Cardiac muscle cell (in vitro differentiated cells and primary cell): ENCODE results near the gene PTPRQ. TPM values are rescaled to one million over a fixed set of nuclear protein-coding genes. Genes with fewer than 3 reads are reported as not detected.
"Not testable (repeated sequence)": the region's sequence is repeated elsewhere in the genome, so short reads cannot be mapped to it uniquely, and the experiment has no call there.

ENCODE experiments used
- DNase-seq, 2 donors: peaks; one replicate each; pipeline versions ENCODE4 v3.0.0 to v3.0.0-alpha.2; 2010 to 2017; ENCODE audit warnings: low read depth in 1 of 2, low spot score in 1 of 2
- H3K27ac ChIP-seq: fragments of 200-600 bp; sonication (generic); 2 replicates; pipeline ENCODE4 v1.5.1; 2016
- H3K27me3 ChIP-seq: fragments of 200-600 bp; sonication (generic); 2 replicates; pipeline ENCODE4 v1.6.0; 2016; ENCODE audit warnings: control low read depth
- H3K36me3 ChIP-seq: fragments of 200-600 bp; sonication (generic); 2 replicates; pipeline ENCODE4 v1.5.1; 2016; ENCODE audit warnings: control low read depth
- H3K4me1 ChIP-seq: fragments of 200-600 bp; sonication (generic); 2 replicates; pipeline ENCODE4 v1.8.1; 2017; ENCODE audit warnings: low read depth, mild to moderate bottlenecking, mixed run types
- H3K4me3 ChIP-seq: fragments of 200-600 bp; sonication (generic); 2 replicates; pipeline ENCODE4 v1.5.1; 2016; ENCODE audit warnings: mild to moderate bottlenecking
- H3K9me3 ChIP-seq: fragments of 200-600 bp; sonication (generic); 2 replicates; pipeline ENCODE4 v1.5.1; 2017; ENCODE audit warnings: low read depth, mild to moderate bottlenecking, control low read depth
- polyA plus RNA-seq: library from polyadenylated mRNA; unstranded; fragments of >200 nt; fragmentation: Nextera tagmentation; extraction: Ambion mirVana; gene quantifications from 2 replicates; pipeline ENCODE4 v1.2.1, GENCODE V29; 2016
- total RNA-seq: library from RNA; depleted of rRNA; stranded (reverse); fragments of >200 nt; gene quantifications from 2 replicates; pipeline ENCODE4 v1.2.3, GENCODE V29; 2016
- TF ChIP-seq, protein P1 (sequence below): IDR thresholded peaks from 2 replicates; pipeline ENCODE4 v1.5.1; 2012; ENCODE audit warnings: low read depth, mild to moderate bottlenecking, low read length

Gene PTPRQ
- total and polyA plus RNA-seq, 2 experiments from 2014 or later, result 0.01 to 0.69 TPM

GRCh38 chr12:80445083-80445793 lies 1.2 kb downstream of the PTPRQ start:
- peak in 1 of 2 donors; percentile 42 for DNase-seq

DNA sequence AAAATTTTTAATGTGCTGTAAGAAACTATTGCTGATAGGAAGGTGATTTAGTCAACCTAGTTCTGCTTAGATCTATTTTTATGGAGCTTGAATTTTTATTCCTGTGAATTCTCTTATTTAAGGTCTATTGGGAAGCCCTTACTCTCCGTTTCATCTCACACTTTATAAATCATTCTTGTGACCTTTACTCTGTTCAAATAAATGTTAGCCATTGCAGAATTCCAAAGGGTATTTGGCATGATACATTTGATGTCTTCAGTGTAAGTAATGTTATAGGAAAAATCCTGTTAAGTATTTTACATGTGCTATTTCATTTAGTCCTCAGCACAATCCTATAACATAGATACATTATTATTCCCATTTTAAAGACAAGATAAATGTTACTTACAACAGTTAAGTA lies 12.5 kb downstream of the PTPRQ start:
- no peak for DNase-seq
- no peaks in the 10 kb centered on the region for H3K4me1 ChIP-seq
- no peaks in the 10 kb centered on the region for H3K9me3 ChIP-seq

More at GRCh38 chr12:80445083-80445793, 1.2 kb downstream of the PTPRQ start:
- Histone ChIP-seq H3K27ac (no peak overlapping the region), H3K9me3 (no peaks in the 10 kb centered on the region), H3K27me3 (no peaks in the 10 kb centered on the region), H3K4me1 (no peaks in the 10 kb centered on the region), H3K36me3 (no peaks in the 10 kb centered on the region), H3K4me3 (no peak overlapping the region)
- TF ChIP-seq, protein P1, sequence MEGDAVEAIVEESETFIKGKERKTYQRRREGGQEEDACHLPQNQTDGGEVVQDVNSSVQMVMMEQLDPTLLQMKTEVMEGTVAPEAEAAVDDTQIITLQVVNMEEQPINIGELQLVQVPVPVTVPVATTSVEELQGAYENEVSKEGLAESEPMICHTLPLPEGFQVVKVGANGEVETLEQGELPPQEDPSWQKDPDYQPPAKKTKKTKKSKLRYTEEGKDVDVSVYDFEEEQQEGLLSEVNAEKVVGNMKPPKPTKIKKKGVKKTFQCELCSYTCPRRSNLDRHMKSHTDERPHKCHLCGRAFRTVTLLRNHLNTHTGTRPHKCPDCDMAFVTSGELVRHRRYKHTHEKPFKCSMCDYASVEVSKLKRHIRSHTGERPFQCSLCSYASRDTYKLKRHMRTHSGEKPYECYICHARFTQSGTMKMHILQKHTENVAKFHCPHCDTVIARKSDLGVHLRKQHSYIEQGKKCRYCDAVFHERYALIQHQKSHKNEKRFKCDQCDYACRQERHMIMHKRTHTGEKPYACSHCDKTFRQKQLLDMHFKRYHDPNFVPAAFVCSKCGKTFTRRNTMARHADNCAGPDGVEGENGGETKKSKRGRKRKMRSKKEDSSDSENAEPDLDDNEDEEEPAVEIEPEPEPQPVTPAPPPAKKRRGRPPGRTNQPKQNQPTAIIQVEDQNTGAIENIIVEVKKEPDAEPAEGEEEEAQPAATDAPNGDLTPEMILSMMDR, result no peak

GRCh38 chr12:80460972-80461371 lies 16.9 kb downstream of the PTPRQ start:
- Histone ChIP-seq H3K36me3 (no peaks in the 10 kb centered on the region), H3K4me3 (no peak overlapping the region), H3K27me3 (no peaks in the 10 kb centered on the region), H3K9me3 (no peaks in the 10 kb centered on the region), H3K4me1 (no peaks in the 10 kb centered on the region), H3K27ac (no peak overlapping the region)
- TF ChIP-seq, protein P1, result no peak
- DNase-seq, result no peak

More for the DNA sequence above, 12.5 kb downstream of the PTPRQ start:
- H3K27me3 ChIP-seq, result no peaks in the 10 kb centered on the region
- H3K27ac ChIP-seq, result no peak overlapping the region
- no peaks in the 10 kb centered on the region for H3K36me3 ChIP-seq
- TF ChIP-seq, protein P1, result no peak
- no peak overlapping the region for H3K4me3 ChIP-seq

DNA sequence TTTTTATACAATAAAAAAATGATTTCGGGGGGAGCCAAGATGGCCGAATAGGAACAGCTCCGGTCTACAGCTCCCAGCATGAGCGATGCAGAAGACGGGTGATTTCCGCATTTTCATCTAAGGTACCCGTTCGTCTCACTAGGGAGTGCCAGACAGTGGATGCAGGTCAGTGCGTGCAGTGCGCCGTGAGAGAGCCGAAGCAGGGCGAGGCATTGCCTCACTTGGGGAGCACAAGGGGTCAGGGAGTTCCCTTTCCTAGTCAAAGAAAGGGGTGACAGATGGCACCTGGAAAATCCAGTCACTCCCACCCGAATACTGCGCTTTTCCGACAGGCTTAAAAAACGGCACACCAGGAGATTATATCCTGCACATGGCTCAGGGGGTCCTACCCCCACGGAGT lies 17.8 kb downstream of the PTPRQ start:
- not testable (repeated sequence) for H3K27ac ChIP-seq, H3K4me3 ChIP-seq, H3K9me3 ChIP-seq, DNase-seq, H3K4me1 ChIP-seq, H3K27me3 ChIP-seq, H3K36me3 ChIP-seq

DNA sequence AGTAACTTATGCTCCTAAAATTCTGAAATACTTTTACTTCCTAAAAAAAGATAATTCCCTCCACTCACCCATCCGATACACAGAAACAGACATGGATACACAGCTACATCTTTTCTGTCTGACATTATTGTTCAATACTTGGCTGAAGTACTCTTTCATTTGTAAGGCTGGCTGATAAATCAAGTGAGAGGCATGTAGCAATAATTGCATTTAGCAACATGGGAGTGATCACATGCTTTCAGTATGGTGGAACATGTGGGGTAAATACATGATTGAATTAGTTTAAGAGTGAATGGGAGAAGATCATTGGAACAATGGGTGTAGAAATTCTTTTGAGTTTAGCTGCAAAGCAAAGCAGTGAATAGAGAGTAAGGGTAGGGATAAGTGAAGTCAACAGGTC lies 25.6 kb downstream of the PTPRQ start:
- Histone ChIP-seq H3K27ac (no peak overlapping the region), H3K4me1 (peaks cover 4% of the 10 kb centered on the region), H3K36me3 (no peaks in the 10 kb centered on the region), H3K9me3 (no peaks in the 10 kb centered on the region), H3K4me3 (no peak overlapping the region), H3K27me3 (no peaks in the 10 kb centered on the region)
- TF ChIP-seq, protein P1, result no peak
- peak in 1 of 2 donors; percentile 38 for DNase-seq

- Histone ChIP-seq H3K27me3 (no peaks in the 10 kb centered on the region), H3K4me3 (no peak overlapping the region), H3K9me3 (no peaks in the 10 kb centered on the region), H3K4me1 (peaks cover 4% of the 10 kb centered on the region), H3K27ac (no peak overlapping the region), H3K36me3 (no peaks in the 10 kb centered on the region)
- no peak for DNase-seq
- TF ChIP-seq, protein P1, result no peak
Measured at GRCh38 chr12:80470403-80470802, 26.4 kb downstream of the PTPRQ start.
